ENCODE data around the gene MALT1. TPM values are rescaled to one million over a fixed set of nuclear protein-coding genes. Genes with fewer than 3 reads are reported as not detected.
"Not testable (repeated sequence)": the region's sequence is repeated elsewhere in the genome, so short reads cannot be mapped to it uniquely, and the experiment has no call there.

The MALT1 gene
- total RNA-seq, 2 donors from 2014 or later: 87.8 to 108 TPM

- Mint-ChIP-seq H3K27ac (no peak overlapping the region), H3K27me3 (peaks cover 37% of the 10 kb centered on the region), H3K36me3 (ENCODE audit: low read depth) (peaks cover 9% of the 10 kb centered on the region), H3K4me3 (no peak overlapping the region), H3K4me1 (peaks cover 31% of the 10 kb centered on the region)
- no peaks in the 10 kb centered on the region for H3K9me3 ChIP-seq (ENCODE audit: control insufficient read depth, low read length, poor library complexity, severe bottlenecking)
- ATAC-seq (no peak), DNase-seq (no peak)
Observed at GRCh38 chr18:58762781-58763171, 91.5 kb downstream of the MALT1 start.

- peak overlapping the region; percentile 43 for H3K27ac Mint-ChIP-seq
- no peaks in the 10 kb centered on the region for H3K9me3 ChIP-seq (ENCODE audit: control insufficient read depth, low read length, poor library complexity, severe bottlenecking)
- no peak for DNase-seq
- no peak for ATAC-seq
- H3K4me3 Mint-ChIP-seq: no peak overlapping the region
- peaks cover 29% of the 10 kb centered on the region for H3K4me1 Mint-ChIP-seq
- H3K27me3 Mint-ChIP-seq: peaks cover 49% of the 10 kb centered on the region
- H3K36me3 Mint-ChIP-seq (ENCODE audit: low read depth): peaks cover 9% of the 10 kb centered on the region
Observed at GRCh38 chr18:58766164-58766563, 94.9 kb downstream of the MALT1 start.

GRCh38 chr18:58766946-58767345, 95.7 kb downstream of the MALT1 start:
- H3K4me1 Mint-ChIP-seq: peaks cover 23% of the 10 kb centered on the region
- no peaks in the 10 kb centered on the region for H3K9me3 ChIP-seq (ENCODE audit: control insufficient read depth, low read length, poor library complexity, severe bottlenecking)
- H3K27me3 Mint-ChIP-seq: peaks cover 50% of the 10 kb centered on the region
- ATAC-seq (no peak), DNase-seq (no peak)
- no peak overlapping the region for H3K4me3 Mint-ChIP-seq
- no peak overlapping the region for H3K27ac Mint-ChIP-seq
- H3K36me3 Mint-ChIP-seq (ENCODE audit: low read depth): peaks cover 9% of the 10 kb centered on the region

GRCh38 chr18:58768293-58768974, 97.2 kb downstream of the MALT1 start:
- H3K4me3 Mint-ChIP-seq: peak overlapping the region; percentile 78
- peaks cover 9% of the 10 kb centered on the region for H3K36me3 Mint-ChIP-seq (ENCODE audit: low read depth)
- no peaks in the 10 kb centered on the region for H3K9me3 ChIP-seq (ENCODE audit: control insufficient read depth, low read length, poor library complexity, severe bottlenecking)
- ATAC-seq: peak; percentile 89
- peaks cover 16% of the 10 kb centered on the region for H3K4me1 Mint-ChIP-seq
- H3K27ac Mint-ChIP-seq: no peak overlapping the region
- peaks cover 59% of the 10 kb centered on the region for H3K27me3 Mint-ChIP-seq
- DNase-seq: peak; percentile 41 to 59 (median 50)

GRCh38 chr18:58769321-58769720, 98.1 kb downstream of the MALT1 start:
- Mint-ChIP-seq H3K27me3 (peaks cover 62% of the 10 kb centered on the region), H3K4me3 (no peak overlapping the region), H3K27ac (no peak overlapping the region), H3K36me3 (ENCODE audit: low read depth) (peaks cover 9% of the 10 kb centered on the region), H3K4me1 (peaks cover 13% of the 10 kb centered on the region)
- no peak for DNase-seq
- no peaks in the 10 kb centered on the region for H3K9me3 ChIP-seq (ENCODE audit: control insufficient read depth, low read length, poor library complexity, severe bottlenecking)
- no peak for ATAC-seq

- no peak overlapping the region for H3K27ac Mint-ChIP-seq
- ATAC-seq (no peak), DNase-seq (no peak)
- H3K9me3 ChIP-seq (ENCODE audit: control insufficient read depth, low read length, poor library complexity, severe bottlenecking): no peaks in the 10 kb centered on the region
- H3K4me3 Mint-ChIP-seq: no peak overlapping the region
- peaks cover 11% of the 10 kb centered on the region for H3K4me1 Mint-ChIP-seq
- peaks cover 52% of the 10 kb centered on the region for H3K27me3 Mint-ChIP-seq
- H3K36me3 Mint-ChIP-seq (ENCODE audit: low read depth): peaks cover 7% of the 10 kb centered on the region
Observed at GRCh38 chr18:58770601-58771000, 99.3 kb downstream of the MALT1 start.

- H3K4me3 Mint-ChIP-seq: no peak overlapping the region
- DNase-seq (no peak), ATAC-seq (no peak)
- peaks cover 40% of the 10 kb centered on the region for H3K27me3 Mint-ChIP-seq
- H3K27ac Mint-ChIP-seq: no peak overlapping the region
- H3K36me3 Mint-ChIP-seq (ENCODE audit: low read depth): no peaks in the 10 kb centered on the region
- H3K4me1 Mint-ChIP-seq: peaks cover 11% of the 10 kb centered on the region
- H3K9me3 ChIP-seq (ENCODE audit: control insufficient read depth, low read length, poor library complexity, severe bottlenecking): no peaks in the 10 kb centered on the region
Observed at GRCh38 chr18:58772161-58772560, 100.9 kb downstream of the MALT1 start.

GRCh38 chr18:58776084-58776483, 104.8 kb downstream of the MALT1 start:
- Mint-ChIP-seq H3K27me3 (peaks cover 42% of the 10 kb centered on the region), H3K36me3 (ENCODE audit: low read depth) (no peaks in the 10 kb centered on the region), H3K27ac (no peak overlapping the region), H3K4me1 (peaks cover 4% of the 10 kb centered on the region), H3K4me3 (no peak overlapping the region)
- ATAC-seq (no peak), DNase-seq (no peak)
- no peaks in the 10 kb centered on the region for H3K9me3 ChIP-seq (ENCODE audit: control insufficient read depth, low read length, poor library complexity, severe bottlenecking)

- H3K27ac Mint-ChIP-seq; DNase-seq; H3K36me3 Mint-ChIP-seq (ENCODE audit: low read depth); H3K4me1 Mint-ChIP-seq; H3K9me3 ChIP-seq (ENCODE audit: control insufficient read depth, low read length, poor library complexity, severe bottlenecking); H3K4me3 Mint-ChIP-seq; ATAC-seq: not testable (repeated sequence)
- peaks cover 42% of the 10 kb centered on the region for H3K27me3 Mint-ChIP-seq
Observed at GRCh38 chr18:58776541-58776940, 105.3 kb downstream of the MALT1 start.

- Mint-ChIP-seq H3K4me1 (peaks cover 8% of the 10 kb centered on the region), H3K27me3 (peaks cover 41% of the 10 kb centered on the region), H3K36me3 (ENCODE audit: low read depth) (no peaks in the 10 kb centered on the region), H3K4me3 (no peak overlapping the region), H3K27ac (no peak overlapping the region)
- ATAC-seq (no peak), DNase-seq (no peak)
- no peaks in the 10 kb centered on the region for H3K9me3 ChIP-seq (ENCODE audit: control insufficient read depth, low read length, poor library complexity, severe bottlenecking)
Observed at GRCh38 chr18:58777471-58777870, 106.2 kb downstream of the MALT1 start.

- DNase-seq (no peak), ATAC-seq (no peak)
- H3K9me3 ChIP-seq (ENCODE audit: control insufficient read depth, low read length, poor library complexity, severe bottlenecking): no peaks in the 10 kb centered on the region
- Mint-ChIP-seq H3K27ac (peak overlapping the region; percentile 14), H3K4me3 (no peak overlapping the region), H3K27me3 (peaks cover 39% of the 10 kb centered on the region), H3K36me3 (ENCODE audit: low read depth) (peaks cover 2% of the 10 kb centered on the region), H3K4me1 (peaks cover 10% of the 10 kb centered on the region)
Observed at GRCh38 chr18:58779529-58779928, 108.3 kb downstream of the MALT1 start.

- no peak overlapping the region for H3K4me3 Mint-ChIP-seq
- no peaks in the 10 kb centered on the region for H3K9me3 ChIP-seq (ENCODE audit: control insufficient read depth, low read length, poor library complexity, severe bottlenecking)
- ATAC-seq (no peak), DNase-seq (no peak)
- peaks cover 44% of the 10 kb centered on the region for H3K27me3 Mint-ChIP-seq
- peaks cover 10% of the 10 kb centered on the region for H3K4me1 Mint-ChIP-seq
- peaks cover 2% of the 10 kb centered on the region for H3K36me3 Mint-ChIP-seq (ENCODE audit: low read depth)
- H3K27ac Mint-ChIP-seq: peak overlapping the region; percentile 14
Observed at GRCh38 chr18:58780045-58780444, 108.8 kb downstream of the MALT1 start.

- Mint-ChIP-seq H3K27ac (no peak overlapping the region), H3K27me3 (peaks cover 49% of the 10 kb centered on the region), H3K36me3 (ENCODE audit: low read depth) (peaks cover 2% of the 10 kb centered on the region), H3K4me1 (peaks cover 14% of the 10 kb centered on the region), H3K4me3 (no peak overlapping the region)
- H3K9me3 ChIP-seq (ENCODE audit: control insufficient read depth, low read length, poor library complexity, severe bottlenecking): no peaks in the 10 kb centered on the region
- DNase-seq (peak; percentile 27 to 49 (median 42)), ATAC-seq (peak; percentile 85)
Observed at GRCh38 chr18:58781627-58782194, 110.4 kb downstream of the MALT1 start.

GRCh38 chr18:58784601-58785137, 113.4 kb downstream of the MALT1 start:
- H3K4me3 Mint-ChIP-seq: no peak overlapping the region

More at GRCh38 chr18:58784601-58785137, 113.4 kb downstream of the MALT1 start:
- H3K27me3 Mint-ChIP-seq: peaks cover 41% of the 10 kb centered on the region
- peak overlapping the region; percentile 54 for H3K27ac Mint-ChIP-seq
- H3K4me1 Mint-ChIP-seq: peaks cover 12% of the 10 kb centered on the region
- H3K36me3 Mint-ChIP-seq (ENCODE audit: low read depth): peaks cover 2% of the 10 kb centered on the region
- no peak for ATAC-seq
- no peak for DNase-seq
- H3K9me3 ChIP-seq (ENCODE audit: control insufficient read depth, low read length, poor library complexity, severe bottlenecking): no peaks in the 10 kb centered on the region
